Progenitor cell of endocrine pancreas (in vitro differentiated cells): ENCODE data around the gene TEFM. TPM values are rescaled to one million over a fixed set of nuclear protein-coding genes. Genes with fewer than 3 reads are reported as not detected.

Experiments used
- DNase-seq: peaks from one replicate; pipeline ENCODE4 v3.0.0; 2021; ENCODE audit warnings: low spot score; ENCODE audit not compliant: unreplicated experiment
- H3K27ac Mint-ChIP-seq: 2 replicates; pipeline ENCODE4 v1.8.0; 2021; ENCODE audit warnings: mild to moderate bottlenecking, moderate library complexity, mixed read lengths
- H3K27me3 Mint-ChIP-seq: 2 replicates; pipeline ENCODE4 v1.8.0; 2021; ENCODE audit warnings: mixed read lengths
- H3K36me3 Mint-ChIP-seq: 2 replicates; pipeline ENCODE4 v1.8.0; 2022; ENCODE audit warnings: mixed read lengths; ENCODE audit not compliant: insufficient read depth
- H3K4me1 Mint-ChIP-seq: 2 replicates; pipeline ENCODE4 v1.8.0; 2021; ENCODE audit warnings: low read depth, mixed read lengths
- H3K4me3 Mint-ChIP-seq: 2 replicates; pipeline ENCODE4 v1.8.0; 2021; ENCODE audit warnings: low read depth, mild to moderate bottlenecking, moderate library complexity, mixed read lengths
- H3K9me3 Mint-ChIP-seq: 2 replicates; pipeline ENCODE4 v1.8.0; 2021; ENCODE audit warnings: low read depth, mixed read lengths
- CTCF ChIP-seq: fragments of 200-600 bp; sonication (generic); IDR thresholded peaks from one replicate; pipeline ENCODE4 v1.5.0; 2021; ENCODE audit warnings: antibody characterized with exemption, mild to moderate bottlenecking; ENCODE audit not compliant: unreplicated experiment
- total RNA-seq: library from RNA; stranded (reverse); gene quantifications from 2 replicates; pipeline ENCODE4 v1.2.1, GENCODE V29; 2021

TEFM gene
- total RNA-seq, 1 donor from 2014 or later, result 17.3 TPM

- no peaks in the 10 kb centered on the region for H3K9me3 Mint-ChIP-seq
- H3K27ac Mint-ChIP-seq, result no peak overlapping the region
- no peak for DNase-seq
- no peaks in the 10 kb centered on the region for H3K4me1 Mint-ChIP-seq
- no peak overlapping the region for H3K4me3 Mint-ChIP-seq
- no peak for TF ChIP-seq CTCF
- H3K36me3 Mint-ChIP-seq, result peaks cover 16% of the 10 kb centered on the region
- no peaks in the 10 kb centered on the region for H3K27me3 Mint-ChIP-seq
Observed at GRCh38 chr17:30864636-30865035, 41.4 kb downstream of the TEFM start.

DNA sequence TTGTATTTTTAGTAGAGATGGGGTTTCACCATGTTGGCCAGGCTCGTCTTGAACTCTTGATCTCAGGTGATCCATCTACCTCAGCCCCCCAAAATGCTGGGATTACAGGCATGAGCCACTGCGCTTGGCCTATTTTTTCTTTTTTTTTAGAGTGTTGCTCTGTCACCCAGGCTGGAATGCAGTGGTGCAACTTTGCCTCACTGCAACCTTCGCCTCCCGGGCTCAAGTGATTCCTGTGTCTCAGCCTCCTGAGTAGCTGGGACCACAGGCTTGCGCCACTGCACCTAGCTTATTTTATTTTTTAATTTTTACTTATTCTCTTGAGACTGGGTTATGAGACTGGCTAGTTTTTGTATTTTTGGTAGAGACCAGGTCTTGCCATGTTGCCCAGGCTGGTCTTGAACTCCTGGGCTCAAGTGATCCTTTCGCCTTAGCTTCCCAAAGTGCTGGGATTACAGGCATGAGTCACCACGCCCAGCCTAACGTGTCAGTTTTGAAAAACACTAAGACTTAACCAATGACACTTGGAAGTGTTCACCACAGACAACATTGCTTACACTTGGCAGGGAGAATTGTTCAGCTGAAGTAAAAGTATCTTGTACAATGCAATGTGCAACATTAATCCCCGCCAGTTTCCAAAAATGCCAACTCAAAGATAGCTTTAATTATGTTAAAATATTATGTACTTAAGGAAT lies 47.3 kb downstream of the TEFM start:
- H3K9me3 Mint-ChIP-seq, result no peaks in the 10 kb centered on the region
- no peak overlapping the region for H3K4me3 Mint-ChIP-seq
- H3K36me3 Mint-ChIP-seq, result peaks cover 8% of the 10 kb centered on the region
- TF ChIP-seq CTCF, result no peak
- H3K27ac Mint-ChIP-seq, result no peak overlapping the region
- no peak for DNase-seq
- H3K27me3 Mint-ChIP-seq, result no peaks in the 10 kb centered on the region
- no peaks in the 10 kb centered on the region for H3K4me1 Mint-ChIP-seq

DNA sequence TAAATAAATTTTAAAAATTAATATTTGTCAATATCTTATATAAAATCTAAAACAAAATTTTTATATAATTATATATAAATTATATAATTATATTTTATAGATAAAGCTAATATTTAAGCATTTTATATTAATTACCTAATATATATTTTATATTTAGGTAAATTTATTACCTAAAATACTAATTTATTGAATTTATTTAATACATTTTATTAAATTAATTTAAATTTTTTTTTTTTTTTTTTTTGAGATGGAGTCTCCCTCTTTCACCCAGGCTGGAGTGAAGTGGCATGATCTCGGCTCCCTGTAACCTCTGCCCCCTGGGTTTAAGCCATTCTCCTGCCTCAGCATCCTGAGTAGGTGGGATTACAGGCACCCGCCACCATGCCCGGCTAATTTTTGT lies 51.9 kb downstream of the TEFM start:
- Mint-ChIP-seq H3K9me3 (no peaks in the 10 kb centered on the region), H3K27me3 (no peaks in the 10 kb centered on the region), H3K4me1 (no peaks in the 10 kb centered on the region), H3K36me3 (peaks cover 4% of the 10 kb centered on the region), H3K4me3 (no peak overlapping the region), H3K27ac (no peak overlapping the region)
- no peak for TF ChIP-seq CTCF
- DNase-seq, result no peak

Other genes starting within 250 kb of the TEFM start
- 11.3 and 13.5 TPM in 2 replicates for gene CRLF3, start 81.5 kb downstream of the TEFM start, total RNA-seq
- 13.4 and 14.0 TPM in 2 replicates for gene ATAD5, start 74.3 kb downstream of the TEFM start, total RNA-seq
- 1.2 and 2.3 TPM in 2 replicates for gene ADAP2, start 15.7 kb upstream of the TEFM start, total RNA-seq
- gene RNF135, start 64.8 kb upstream of the TEFM start, total RNA-seq, result 5.6 and 6.9 TPM in 2 replicates
- gene NF1, start 188.7 kb upstream of the TEFM start, total RNA-seq, result 82.5 and 90.7 TPM in 2 replicates